Neural progenitor cell (in vitro differentiated cells): ENCODE results near the gene RBM42.

ENCODE experiments used
- EZH2phosphoT487 ChIP-seq: fragments of 200-600 bp; sonication (generic); IDR thresholded peaks from 2 replicates; pipeline ENCODE4 v1.6.1; 2017; ENCODE audit warnings: antibody characterized with exemption
- TF ChIP-seq, protein P1 (sequence below): fragments of 200-600 bp; sonication (generic); IDR thresholded peaks from 2 replicates; pipeline ENCODE4 v1.5.1; 2017; ENCODE audit warnings: antibody characterized with exemption, mild to moderate bottlenecking

DNA sequence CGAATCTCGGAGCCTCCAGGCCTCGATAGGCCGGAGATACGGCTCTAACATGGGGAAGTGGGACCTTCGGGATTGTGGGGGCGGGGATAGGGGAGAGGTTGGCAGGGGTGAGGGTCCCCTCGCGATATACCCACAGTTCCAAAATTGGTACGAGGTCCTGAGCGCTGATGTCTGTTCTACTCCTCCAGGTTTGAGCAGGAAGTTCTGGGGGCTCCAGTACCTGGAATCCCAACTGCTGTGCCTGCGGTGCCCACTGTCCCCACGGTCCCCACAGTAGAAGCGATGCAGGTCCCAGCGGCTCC lies 447 bp downstream of the RBM42 start:
- TF ChIP-seq, protein P1, sequence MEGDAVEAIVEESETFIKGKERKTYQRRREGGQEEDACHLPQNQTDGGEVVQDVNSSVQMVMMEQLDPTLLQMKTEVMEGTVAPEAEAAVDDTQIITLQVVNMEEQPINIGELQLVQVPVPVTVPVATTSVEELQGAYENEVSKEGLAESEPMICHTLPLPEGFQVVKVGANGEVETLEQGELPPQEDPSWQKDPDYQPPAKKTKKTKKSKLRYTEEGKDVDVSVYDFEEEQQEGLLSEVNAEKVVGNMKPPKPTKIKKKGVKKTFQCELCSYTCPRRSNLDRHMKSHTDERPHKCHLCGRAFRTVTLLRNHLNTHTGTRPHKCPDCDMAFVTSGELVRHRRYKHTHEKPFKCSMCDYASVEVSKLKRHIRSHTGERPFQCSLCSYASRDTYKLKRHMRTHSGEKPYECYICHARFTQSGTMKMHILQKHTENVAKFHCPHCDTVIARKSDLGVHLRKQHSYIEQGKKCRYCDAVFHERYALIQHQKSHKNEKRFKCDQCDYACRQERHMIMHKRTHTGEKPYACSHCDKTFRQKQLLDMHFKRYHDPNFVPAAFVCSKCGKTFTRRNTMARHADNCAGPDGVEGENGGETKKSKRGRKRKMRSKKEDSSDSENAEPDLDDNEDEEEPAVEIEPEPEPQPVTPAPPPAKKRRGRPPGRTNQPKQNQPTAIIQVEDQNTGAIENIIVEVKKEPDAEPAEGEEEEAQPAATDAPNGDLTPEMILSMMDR = no peak
- no peak for TF ChIP-seq EZH2phosphoT487
